OCI-LY3 (cell line): ENCODE results near the gene LYSMD4.

Experiments
- H2AFZ ChIP-seq: fragments of 200-600, 300-600 bp; shearing (Covaris generic); 2 replicates; pipeline ENCODE4 v1.6.0; 2014; ENCODE audit warnings: antibody characterized with exemption, low read depth, low read length
- H3K27ac ChIP-seq: fragments of 200-600, 300-600 bp; sonication (generic); 2 replicates; pipeline ENCODE4 v1.5.1; 2014; ENCODE audit warnings: mild to moderate bottlenecking, low read length, moderate library complexity, mixed read lengths
- H3K27me3 ChIP-seq: fragments of 200-600, 300-600 bp; sonication (generic); 2 replicates; pipeline ENCODE4 v1.6.1; 2014; ENCODE audit warnings: low read depth, low read length, mixed read lengths
- H3K36me3 ChIP-seq: fragments of 200-600, 300-600 bp; sonication (generic); replicated peaks from 2 replicates; pipeline ENCODE3; 2014; ENCODE audit warnings: low read depth, low read length, mixed read lengths
- H3K4me1 ChIP-seq: fragments of 300-600, 200-600 bp; sonication (generic); 2 replicates; pipeline ENCODE4 v1.6.1; 2014; ENCODE audit warnings: low read length, mixed read lengths
- H3K4me2 ChIP-seq: fragments of 200-600, 300-600 bp; sonication (generic); 2 replicates; pipeline ENCODE4 v1.6.1; 2014; ENCODE audit warnings: low read length, mixed read lengths
- H3K4me3 ChIP-seq: fragments of 300-600, 200-600 bp; sonication (generic); 2 replicates; pipeline ENCODE4 v1.5.1; 2014; ENCODE audit warnings: antibody characterized with exemption, mild to moderate bottlenecking, low read length, moderate library complexity
- H3K79me2 ChIP-seq: fragments of 300-600, 200-600 bp; shearing (Covaris generic); 2 replicates; pipeline ENCODE4 v1.6.1; 2014; ENCODE audit warnings: mild to moderate bottlenecking, low read length, mixed read lengths
- H3K9ac ChIP-seq: fragments of 300-600, 200-600 bp; shearing (Covaris generic); 2 replicates; pipeline ENCODE4 v1.6.0; 2014; ENCODE audit warnings: mild to moderate bottlenecking, low read length, moderate library complexity
- H3K9me3 ChIP-seq: fragments of 200-600, 300-600 bp; shearing (Covaris generic); 2 replicates; pipeline ENCODE4 v1.6.1; 2014; ENCODE audit warnings: low read length, mixed read lengths; ENCODE audit not compliant: insufficient read depth
- H4K20me1 ChIP-seq: fragments of 200-600, 300-600 bp; sonication (generic); 2 replicates; pipeline ENCODE4 v1.6.1; 2016; ENCODE audit warnings: low read length, mixed read lengths; ENCODE audit not compliant: insufficient read depth
- CTCF ChIP-seq: fragments of 200-600, 300-600 bp; sonication (generic); IDR thresholded peaks from 2 replicates; pipeline ENCODE4 v1.5.1; 2014; ENCODE audit warnings: antibody characterized with exemption, low read length, low read depth
- EZH2phosphoT487 ChIP-seq: fragments of 200-600 bp; shearing (Covaris generic); IDR thresholded peaks from 2 replicates; pipeline ENCODE4 v1.6.1; 2018; ENCODE audit warnings: antibody characterized with exemption, mixed run types, low read depth

LYSMD4 gene

GRCh38 chr15:99696096-99696495 lies 37.1 kb downstream of the LYSMD4 start:
- no peak overlapping the region for H3K9ac ChIP-seq
- no peak overlapping the region for H3K27ac ChIP-seq
- H2AFZ ChIP-seq = no peak overlapping the region
- no peaks in the 10 kb centered on the region for H3K27me3 ChIP-seq
- no peak overlapping the region for H3K4me2 ChIP-seq
- no peak overlapping the region for H3K4me3 ChIP-seq
- H3K79me2 ChIP-seq = no peaks in the 10 kb centered on the region
- H3K9me3 ChIP-seq = no peaks in the 10 kb centered on the region
- no peaks in the 10 kb centered on the region for H4K20me1 ChIP-seq
- H3K4me1 ChIP-seq = no peaks in the 10 kb centered on the region
- no peak for TF ChIP-seq CTCF
- peaks cover 36% of the 10 kb centered on the region for H3K36me3 ChIP-seq

GRCh38 chr15:99692825-99693224 lies 40.4 kb downstream of the LYSMD4 start:
- Histone ChIP-seq H3K4me1 (no peaks in the 10 kb centered on the region), H2AFZ (no peak overlapping the region), H3K27me3 (no peaks in the 10 kb centered on the region), H3K9me3 (no peaks in the 10 kb centered on the region), H3K79me2 (no peaks in the 10 kb centered on the region), H3K9ac (no peak overlapping the region), H3K4me3 (no peak overlapping the region), H3K27ac (no peak overlapping the region), H3K36me3 (peaks cover 42% of the 10 kb centered on the region), H4K20me1 (no peaks in the 10 kb centered on the region), H3K4me2 (no peak overlapping the region)
- no peak for TF ChIP-seq CTCF
- TF ChIP-seq EZH2phosphoT487 = no peak

- H3K4me2 ChIP-seq = no peak overlapping the region
- peaks cover 22% of the 10 kb centered on the region for H3K36me3 ChIP-seq
Observed at GRCh38 chr15:99686290-99686689, 46.9 kb downstream of the LYSMD4 start.

GRCh38 chr15:99683000-99683670 lies 50.1 kb downstream of the LYSMD4 start:
- H3K9me3 ChIP-seq = peaks cover 9% of the 10 kb centered on the region
- H3K36me3 ChIP-seq = peaks cover 28% of the 10 kb centered on the region
- H3K9ac ChIP-seq = no peak overlapping the region
- H3K4me1 ChIP-seq = no peaks in the 10 kb centered on the region
- TF ChIP-seq EZH2phosphoT487 (no peak), CTCF (no peak)
- no peaks in the 10 kb centered on the region for H4K20me1 ChIP-seq
- no peaks in the 10 kb centered on the region for H3K79me2 ChIP-seq
- H3K4me2 ChIP-seq = no peak overlapping the region
- no peak overlapping the region for H2AFZ ChIP-seq
- no peak overlapping the region for H3K27ac ChIP-seq
- no peak overlapping the region for H3K4me3 ChIP-seq
- H3K27me3 ChIP-seq = no peaks in the 10 kb centered on the region

More at GRCh38 chr15:99686290-99686689, 46.9 kb downstream of the LYSMD4 start:
- H3K9me3 ChIP-seq = peaks cover 9% of the 10 kb centered on the region
- H4K20me1 ChIP-seq = no peaks in the 10 kb centered on the region
- no peak overlapping the region for H3K4me3 ChIP-seq
- no peak overlapping the region for H3K9ac ChIP-seq
- H3K79me2 ChIP-seq = no peaks in the 10 kb centered on the region
- H3K27me3 ChIP-seq = no peaks in the 10 kb centered on the region
- H3K27ac ChIP-seq = no peak overlapping the region
- TF ChIP-seq CTCF = no peak
- no peak for TF ChIP-seq EZH2phosphoT487
- H3K4me1 ChIP-seq = no peaks in the 10 kb centered on the region
- H2AFZ ChIP-seq = no peak overlapping the region
